Sigmoid colon (tissue), 7 donors: ENCODE results near the gene ENAH. TPM values are rescaled to one million over a fixed set of nuclear protein-coding genes. Genes with fewer than 3 reads are reported as not detected.

Experiments
- DNase-seq: peaks from one replicate; pipeline ENCODE4 v3.0.0-alpha.2; 2019
- H3K27ac ChIP-seq, 4 donors: fragments of 200-600 bp; sonication (generic); one replicate each; pipeline ENCODE4 v1.5.1; 2016 to 2019; ENCODE audit warnings: mild to moderate bottlenecking in 1 of 4
- H3K27me3 ChIP-seq, 3 donors: fragments of 200-600 bp; sonication (generic); one replicate each; pipeline ENCODE4 v1.5.1; 2019; ENCODE audit warnings: mild to moderate bottlenecking in 1 of 3
- H3K36me3 ChIP-seq, 4 donors: fragments of 200-600 bp; sonication (generic); one replicate each; pipeline ENCODE4 v1.5.1; 2016 to 2019
- H3K4me1 ChIP-seq, 4 donors: fragments of 200-600 bp; sonication (generic); one replicate each; pipeline ENCODE4 v1.5.1; 2017 to 2019
- H3K4me3 ChIP-seq, 4 donors: fragments of 200-600 bp; sonication (generic); one replicate each; pipeline ENCODE4 v1.5.1; 2017 to 2019; ENCODE audit warnings: mild to moderate bottlenecking in 2 of 4, moderate library complexity in 1 of 4
- H3K9me3 ChIP-seq, 4 donors: fragments of 200-600 bp in 3 of 4; sonication (generic) in 3 of 4; one replicate each; pipeline versions ENCODE4 v1.5.1 to v1.6.1; 2013 to 2019
- EP300 ChIP-seq, 4 donors: sonication (generic); formaldehyde crosslinking; IDR thresholded peaks; one replicate each; pipeline ENCODE4 v1.6.1; 2017; ENCODE audit warnings: antibody characterized with exemption in 4 of 4
- POLR2A ChIP-seq, 2 donors: fragments of 450-650 bp; IDR thresholded peaks; one replicate each; pipeline ENCODE4 v1.6.1; 2016; ENCODE audit warnings: antibody characterized with exemption in 2 of 2, mild to moderate bottlenecking in 2 of 2, moderate library complexity in 2 of 2
- POLR2AphosphoS5 ChIP-seq, 4 donors: sonication (generic); formaldehyde crosslinking; IDR thresholded peaks; one replicate each; pipeline ENCODE4 v1.6.1; 2017; ENCODE audit warnings: antibody characterized with exemption in 4 of 4
- WGBS, 2 donors: extraction: QIAGEN DNeasy Blood & Tissue Kit; methylation state at CpG; one replicate each; pipeline ENCODE4 v1.1.7; 2013; 5-methylcytosine and 5-hydroxymethylcytosine counted together
- intact Hi-C: fragments of 100-400 bp; cut with DNase I; formaldehyde crosslinking; loops from one replicate; pipeline ENCODE4 v1.15.1; 2023
- polyA plus RNA-seq, 3 donors: library from polyadenylated mRNA; stranded (reverse); fragments of 200-250 nt; gene quantifications; one replicate each; pipeline ENCODE4 v1.2.3, GENCODE V29; 2013
- total RNA-seq, 4 donors: library from RNA; depleted of rRNA; stranded (reverse); fragments of >200 nt; gene quantifications; one replicate each; pipeline ENCODE4 v1.1.0, GENCODE V29; 2016
- TF ChIP-seq, protein P1 (sequence below), 4 experiments: fragments of 450-650 bp in 3 of 4; fragments of 200-600 bp in 1 of 4; IDR thresholded peaks; one replicate each; pipeline ENCODE4 v1.5.1; 2016 to 2019; ENCODE audit warnings: antibody characterized with exemption in 4 of 4, mild to moderate bottlenecking in 3 of 4, moderate library complexity in 2 of 4
- donor health status: healthy with polysubstance abuse.
- donor health status: Bipolar disorder and iron deficiency.
- donor health status: healthy.

The ENAH gene
- total and polyA plus RNA-seq, 7 donors = 9.6 to 197 (median 92.2) TPM

DNA sequence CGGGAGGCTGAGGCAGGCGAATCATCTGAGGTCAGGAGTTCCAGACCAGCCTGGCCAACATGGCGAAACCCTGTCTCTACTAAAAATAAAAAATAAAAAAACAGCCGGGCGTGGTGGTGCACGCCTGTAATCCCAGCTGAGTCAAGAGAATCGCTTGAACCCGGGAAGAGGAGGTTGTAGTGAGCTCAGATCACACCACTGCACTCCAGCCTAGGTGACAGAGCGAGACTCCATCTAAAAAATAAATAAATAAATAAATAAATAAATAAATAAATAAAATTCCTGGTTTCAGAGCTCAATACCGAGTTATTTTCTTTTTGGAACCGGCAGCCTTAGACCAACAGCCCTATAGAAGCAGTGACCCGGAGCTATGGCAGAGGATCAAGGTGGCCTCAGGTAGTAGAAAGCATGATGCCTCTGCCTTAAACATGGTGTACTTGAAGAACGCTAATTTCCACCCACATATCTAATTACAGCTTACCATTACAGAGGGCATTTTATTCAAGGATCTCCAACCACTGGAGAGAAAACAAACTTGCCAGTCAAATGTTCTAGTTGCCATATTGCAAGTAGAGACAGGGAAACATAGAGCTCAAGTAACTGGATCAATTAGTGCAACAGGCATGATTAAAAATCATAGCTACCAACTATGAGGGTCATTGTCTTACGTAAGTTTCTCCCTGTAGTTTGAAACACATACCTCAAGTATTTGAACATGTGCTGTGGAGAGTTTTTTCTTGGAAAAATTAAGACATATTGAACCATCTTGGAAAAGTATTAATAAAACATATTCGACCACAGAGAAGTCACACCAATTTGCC lies 2.0 kb upstream of the ENAH start:
- no peaks in the 10 kb centered on the region for H3K27me3 ChIP-seq
- TF ChIP-seq EP300 (IDR thresholded peaks at IDR 0.05) = no peak
- peak overlapping the region in 1 of 4 donors; percentile 99 for H3K4me3 ChIP-seq
- H3K36me3 ChIP-seq = no peaks in the 10 kb centered on the region
- H3K9me3 ChIP-seq = no peaks in the 10 kb centered on the region
- intact Hi-C loops = loop anchor here (5.0 kb wide), 3 partner anchors 148 to 407 kb away; partner anchors contain the start of gene H3-3A
- WGBS, 2 donors = 80 to 87% methylated on average over 15 of the region's 15 CpGs
- peak overlapping the region; percentile 97 to 100 (median 99) for H3K27ac ChIP-seq
- no peak for DNase-seq
- H3K4me1 ChIP-seq = peaks cover 0 to 42% (median 37%) of the 10 kb centered on the region in 4 donors

DNA sequence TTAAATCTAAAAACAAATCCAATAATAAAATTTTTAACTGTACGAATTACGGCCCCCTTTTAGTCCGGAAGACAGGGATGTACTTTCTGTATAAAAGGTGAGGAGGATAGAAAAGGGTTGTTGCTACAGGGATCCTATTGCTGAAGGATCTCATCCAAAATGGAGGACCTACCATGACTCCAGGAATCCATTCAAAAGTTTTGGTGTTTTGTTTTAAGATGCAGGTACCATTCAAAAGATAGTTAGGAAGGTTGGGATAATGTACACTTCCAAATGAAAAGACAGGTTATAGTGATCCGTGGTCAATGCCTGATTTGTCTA lies 1.3 kb upstream of the ENAH start:
- TF ChIP-seq EP300 (IDR thresholded peaks at IDR 0.05) (no peak), POLR2AphosphoS5 (IDR thresholded peaks at IDR 0.05) (no peak), POLR2A (IDR thresholded peaks at IDR 0.05) (no peak)
- TF ChIP-seq, protein P1, sequence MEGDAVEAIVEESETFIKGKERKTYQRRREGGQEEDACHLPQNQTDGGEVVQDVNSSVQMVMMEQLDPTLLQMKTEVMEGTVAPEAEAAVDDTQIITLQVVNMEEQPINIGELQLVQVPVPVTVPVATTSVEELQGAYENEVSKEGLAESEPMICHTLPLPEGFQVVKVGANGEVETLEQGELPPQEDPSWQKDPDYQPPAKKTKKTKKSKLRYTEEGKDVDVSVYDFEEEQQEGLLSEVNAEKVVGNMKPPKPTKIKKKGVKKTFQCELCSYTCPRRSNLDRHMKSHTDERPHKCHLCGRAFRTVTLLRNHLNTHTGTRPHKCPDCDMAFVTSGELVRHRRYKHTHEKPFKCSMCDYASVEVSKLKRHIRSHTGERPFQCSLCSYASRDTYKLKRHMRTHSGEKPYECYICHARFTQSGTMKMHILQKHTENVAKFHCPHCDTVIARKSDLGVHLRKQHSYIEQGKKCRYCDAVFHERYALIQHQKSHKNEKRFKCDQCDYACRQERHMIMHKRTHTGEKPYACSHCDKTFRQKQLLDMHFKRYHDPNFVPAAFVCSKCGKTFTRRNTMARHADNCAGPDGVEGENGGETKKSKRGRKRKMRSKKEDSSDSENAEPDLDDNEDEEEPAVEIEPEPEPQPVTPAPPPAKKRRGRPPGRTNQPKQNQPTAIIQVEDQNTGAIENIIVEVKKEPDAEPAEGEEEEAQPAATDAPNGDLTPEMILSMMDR (IDR thresholded peaks at IDR 0.05) = no peak
- no peaks in the 10 kb centered on the region for H3K27me3 ChIP-seq
- H3K4me3 ChIP-seq = peak overlapping the region; percentile 97 to 100 (median 98)
- H3K4me1 ChIP-seq = peaks cover 0 to 44% (median 40%) of the 10 kb centered on the region in 4 donors
- intact Hi-C loops = loop anchor here (5.0 kb wide), 3 partner anchors 147 to 408 kb away; partner anchors contain the start of gene H3-3A
- WGBS, 2 donors = 57 to 77% methylated on average over 4 of the region's 4 CpGs
- no peak for DNase-seq
- H3K9me3 ChIP-seq = no peaks in the 10 kb centered on the region
- H3K36me3 ChIP-seq = no peaks in the 10 kb centered on the region
- peak overlapping the region; percentile 97 to 100 (median 99) for H3K27ac ChIP-seq

DNA sequence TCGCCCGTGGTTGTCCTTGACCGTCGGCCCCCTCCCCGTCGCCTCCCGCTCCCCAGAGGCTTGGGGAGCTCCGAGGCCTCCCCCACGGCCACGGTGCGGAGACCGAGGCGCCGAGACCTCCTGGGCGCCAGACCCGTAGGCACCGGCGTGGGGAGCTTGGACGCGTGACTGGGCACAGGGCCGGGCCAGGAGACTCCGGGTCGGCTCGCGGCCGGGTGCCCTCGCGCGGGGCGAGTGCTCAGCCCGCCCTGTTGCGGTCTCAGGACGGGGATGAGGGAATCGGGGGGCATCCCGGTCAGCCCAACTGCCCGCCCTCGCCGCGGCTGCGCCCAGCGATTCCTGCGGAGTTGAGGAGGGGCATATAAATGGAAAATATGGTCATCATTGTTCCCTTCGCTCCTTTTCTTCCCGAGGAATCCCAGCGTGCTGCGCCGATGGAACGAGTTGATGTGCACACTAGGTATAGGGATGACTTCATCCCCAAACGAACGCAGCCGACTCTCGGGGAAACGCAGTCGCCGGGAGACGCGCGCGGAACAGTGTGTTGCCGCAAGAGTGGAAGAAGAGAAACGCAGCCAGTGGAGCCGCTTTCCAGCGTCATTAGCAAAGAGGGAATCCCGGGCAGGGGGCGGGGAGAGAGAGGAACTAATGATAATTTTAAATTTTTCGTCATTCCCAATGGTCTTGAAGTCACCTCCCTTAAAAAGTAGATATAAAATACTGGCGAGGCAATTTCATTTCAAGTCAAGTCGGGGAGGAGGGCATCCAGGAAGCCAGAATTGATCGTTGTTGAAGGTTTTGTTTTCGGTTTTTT lies 747 bp upstream of the ENAH start:
- peak; percentile 72 to 85 (median 80) for TF ChIP-seq POLR2AphosphoS5 (IDR thresholded peaks at IDR 0.05)
- TF ChIP-seq POLR2A (IDR thresholded peaks at IDR 0.05) = peak; percentile 49 to 59
- TF ChIP-seq EP300 (IDR thresholded peaks at IDR 0.05) = no peak
- intact Hi-C loops = loop anchor here (2.0 to 5.0 kb wide), 4 partner anchors 123 to 409 kb away; partner anchors contain the start of genes H3-3A and SRP9
- Histone ChIP-seq H3K4me1 (peaks cover 0 to 49% (median 40%) of the 10 kb centered on the region in 4 donors), H3K9me3 (no peaks in the 10 kb centered on the region), H3K36me3 (no peaks in the 10 kb centered on the region), H3K27ac (peak overlapping the region; percentile 97 to 100 (median 99)), H3K4me3 (peak overlapping the region; percentile 97 to 100 (median 98)), H3K27me3 (no peaks in the 10 kb centered on the region)
- peak; percentile 93 for DNase-seq
- WGBS, 2 donors = 1 to 2% methylated on average over 70 of the region's 70 CpGs

DNA sequence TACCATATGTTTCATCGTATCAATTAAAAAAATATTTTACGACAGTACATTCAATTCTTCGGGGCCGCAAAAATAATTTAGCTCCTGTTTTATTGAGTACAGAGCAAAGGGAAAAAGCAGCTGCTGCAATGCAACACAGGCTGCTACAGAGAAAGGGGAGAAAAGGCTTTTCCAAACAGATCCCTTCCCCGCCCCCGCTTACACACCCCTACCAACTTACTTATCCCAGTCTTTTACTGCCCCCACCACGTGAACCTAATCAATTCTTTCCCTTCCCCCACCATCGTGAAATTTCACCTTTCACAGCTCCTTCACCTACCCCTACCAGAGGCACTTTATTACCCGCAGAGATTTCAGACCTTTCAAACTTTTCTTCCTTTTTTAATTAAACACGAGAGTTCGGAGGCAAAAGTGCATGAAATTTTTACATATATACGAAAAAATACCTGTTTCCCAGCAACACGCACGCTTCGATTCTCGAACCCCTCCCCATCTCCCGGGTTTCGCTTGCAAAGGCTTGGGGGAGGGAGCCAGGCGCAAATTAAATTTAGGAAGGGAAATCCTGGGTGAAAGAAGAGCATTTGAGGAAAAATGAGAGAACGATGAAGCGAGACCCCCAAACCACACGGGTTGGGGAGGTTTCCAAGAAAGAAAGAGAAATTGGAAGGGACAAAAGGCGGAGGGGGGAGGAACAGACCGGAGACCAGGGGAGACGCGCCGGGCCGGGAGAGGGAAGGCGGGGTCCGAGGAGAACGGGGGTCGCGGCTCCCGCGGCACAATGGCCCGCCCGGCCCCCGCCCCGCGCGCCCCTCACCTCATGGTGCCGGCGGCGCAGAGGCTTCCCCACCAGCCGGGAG lies 823 bp downstream of the ENAH start:
- Histone ChIP-seq H3K27ac (peak overlapping the region; percentile 97 to 100 (median 99)), H3K27me3 (no peaks in the 10 kb centered on the region), H3K36me3 (no peaks in the 10 kb centered on the region), H3K9me3 (no peaks in the 10 kb centered on the region), H3K4me1 (peaks cover 0 to 53% (median 43%) of the 10 kb centered on the region in 4 donors), H3K4me3 (peak overlapping the region; percentile 97 to 100 (median 98))
- no peak for DNase-seq
- intact Hi-C loops = loop anchor here (2.0 to 5.0 kb wide), 4 partner anchors 125 to 410 kb away; partner anchors contain the start of genes H3-3A and SRP9
- no peak for TF ChIP-seq EP300 (IDR thresholded peaks at IDR 0.05)
- peak in 1 of 4 donors; percentile 5 for TF ChIP-seq POLR2AphosphoS5 (IDR thresholded peaks at IDR 0.05)
- TF ChIP-seq POLR2A (IDR thresholded peaks at IDR 0.05) = no peak
- TF ChIP-seq, protein P1 (IDR thresholded peaks at IDR 0.05) = no peak
- WGBS, 2 donors = 1 to 2% methylated on average over 45 of the region's 45 CpGs

DNA sequence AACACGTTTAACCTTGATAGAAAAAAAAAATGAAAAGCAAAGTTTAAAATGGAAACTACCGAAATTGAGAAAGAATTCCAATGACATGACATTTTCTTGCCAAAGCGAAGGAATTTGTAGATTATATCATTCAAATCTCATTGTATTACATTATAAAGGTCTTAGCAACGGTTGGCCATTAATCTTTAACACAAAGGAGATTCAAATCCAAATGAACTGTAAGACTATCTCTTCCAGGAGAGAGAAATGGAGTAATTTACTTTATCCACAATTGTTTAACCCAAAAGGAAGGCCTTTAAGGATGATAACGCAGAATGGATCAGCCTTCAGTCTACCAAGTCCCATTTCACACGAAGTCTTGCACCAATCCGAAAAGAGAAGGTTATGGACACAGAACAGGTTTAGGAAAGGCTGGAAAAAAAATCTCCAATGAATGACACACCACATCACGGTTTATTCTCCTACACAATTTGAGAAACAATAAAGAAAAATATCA lies 1.5 kb downstream of the ENAH start:
- peak overlapping the region; percentile 97 to 100 (median 98) for H3K4me3 ChIP-seq
- no peaks in the 10 kb centered on the region for H3K27me3 ChIP-seq
- 11 to 49% methylated on average over 8 of the region's 8 CpGs for WGBS, 2 donors
- H3K27ac ChIP-seq = peak overlapping the region; percentile 97 to 100 (median 99)
- no peaks in the 10 kb centered on the region for H3K9me3 ChIP-seq
- DNase-seq = no peak
- TF ChIP-seq, protein P1 (IDR thresholded peaks at IDR 0.05) = no peak
- TF ChIP-seq POLR2A (IDR thresholded peaks at IDR 0.05) = no peak
- TF ChIP-seq EP300 (IDR thresholded peaks at IDR 0.05) = no peak
- no peak for TF ChIP-seq POLR2AphosphoS5 (IDR thresholded peaks at IDR 0.05)
- no peaks in the 10 kb centered on the region for H3K36me3 ChIP-seq
- intact Hi-C loops = loop anchor here (5.0 kb wide), 3 partner anchors 144 to 411 kb away; partner anchors contain the start of gene H3-3A
- H3K4me1 ChIP-seq = peaks cover 0 to 55% (median 40%) of the 10 kb centered on the region in 4 donors
